ENCODE results near the gene GPI.
"Not testable (repeated sequence)": the region's sequence is repeated elsewhere in the genome, so short reads cannot be mapped to it uniquely, and the experiment has no call there.

GPI gene

GRCh38 chr19:34364830-34365462 is at the start of gene GPI:
Gene GPI, plus strand, starts transcription at chr19:34365196. Its CDS starts 71 bp downstream, at chr19:34365267.
- DNase-seq (ENCODE audit: low spot score) = peak; percentile 90

- no peak for DNase-seq (ENCODE audit: low spot score)
Observed at GRCh38 chr19:34316247-34316646, 48.7 kb upstream of the GPI start.

- peak; percentile 14 for DNase-seq (ENCODE audit: low spot score)
Observed at GRCh38 chr19:34316741-34317301, 48.2 kb upstream of the GPI start.

DNA sequence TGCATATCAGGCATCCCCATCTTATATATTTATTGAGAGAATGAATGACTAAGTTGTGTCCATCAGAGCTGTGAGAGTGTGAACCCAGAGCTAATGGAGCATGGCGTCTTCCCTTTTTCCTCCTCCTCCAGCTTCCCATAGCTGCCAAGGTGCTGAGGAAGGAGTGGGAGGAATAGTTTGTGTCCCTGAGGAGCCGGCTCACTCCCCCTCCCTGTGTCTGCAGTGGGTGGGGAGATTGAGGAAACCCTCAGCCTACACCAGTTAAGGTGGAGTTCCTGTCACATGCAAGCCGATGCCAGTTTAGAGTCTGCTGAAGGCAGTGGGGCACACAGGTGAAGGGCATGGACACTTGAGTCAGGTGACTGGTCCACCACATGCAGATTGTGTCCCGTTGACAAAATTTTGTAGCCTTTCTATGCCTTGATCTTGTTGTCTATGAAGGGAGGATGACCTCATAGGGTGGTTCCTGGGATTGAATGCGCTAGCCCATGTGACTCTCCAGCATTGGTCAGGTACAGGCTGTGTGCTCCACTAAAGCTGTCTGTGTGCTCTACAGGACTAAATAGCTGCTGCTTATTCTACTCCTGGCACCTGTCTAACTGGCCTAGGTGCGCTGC is 47.6 kb upstream of the GPI start:
- DNase-seq (ENCODE audit: low spot score) = peak; percentile 27

- no peak for DNase-seq (ENCODE audit: low spot score)
Observed at GRCh38 chr19:34319230-34319585, 45.8 kb upstream of the GPI start.

DNA sequence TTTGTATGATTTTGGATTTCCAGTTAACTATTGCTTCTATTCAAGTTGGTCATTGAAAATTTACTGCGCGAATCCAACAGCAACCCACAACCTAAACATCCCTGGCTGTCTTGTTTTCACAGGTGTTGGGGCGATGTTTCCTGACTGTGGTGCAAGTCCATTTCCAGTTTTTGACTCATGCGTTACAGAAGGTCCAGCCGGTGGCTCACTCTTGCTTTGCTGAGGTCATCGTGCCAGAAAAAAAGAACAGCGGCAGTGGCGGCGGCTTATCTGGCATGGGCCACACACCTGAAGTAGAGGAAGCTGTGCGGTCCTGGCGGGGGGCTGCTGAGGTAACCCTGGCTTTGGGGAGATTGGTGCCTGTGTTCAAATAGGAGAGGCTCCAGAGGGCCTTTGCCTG is 45.2 kb upstream of the GPI start:
- no peak for DNase-seq (ENCODE audit: low spot score)

DNA sequence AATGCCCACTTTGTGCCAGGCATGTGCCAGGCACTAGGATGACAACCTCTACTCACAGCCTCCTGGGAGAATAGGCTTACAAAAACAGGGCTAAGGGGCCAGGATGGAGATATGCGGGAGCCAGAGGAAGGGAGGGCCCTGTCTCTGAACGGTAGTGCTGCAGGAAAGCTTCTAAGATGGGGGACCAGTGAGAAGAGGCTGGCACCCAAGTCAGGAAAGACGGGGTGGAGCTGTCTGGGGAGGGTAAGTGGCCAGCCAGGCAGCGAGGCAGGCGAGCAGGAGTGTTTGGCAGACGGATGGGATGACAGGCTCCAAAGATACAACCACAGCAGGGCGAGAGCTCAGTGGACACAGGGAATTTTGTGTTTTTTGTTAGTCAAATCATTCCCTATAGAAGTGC is 44.7 kb upstream of the GPI start:
- no peak for DNase-seq (ENCODE audit: low spot score)

- DNase-seq (ENCODE audit: low spot score) = no peak
Observed at GRCh38 chr19:34321735-34322134, 43.3 kb upstream of the GPI start.

- DNase-seq (ENCODE audit: low spot score) = no peak
Observed at GRCh38 chr19:34323433-34324204, 41.4 kb upstream of the GPI start.

GRCh38 chr19:34324320-34324719 is 40.7 kb upstream of the GPI start:
- no peak for DNase-seq (ENCODE audit: low spot score)

DNA sequence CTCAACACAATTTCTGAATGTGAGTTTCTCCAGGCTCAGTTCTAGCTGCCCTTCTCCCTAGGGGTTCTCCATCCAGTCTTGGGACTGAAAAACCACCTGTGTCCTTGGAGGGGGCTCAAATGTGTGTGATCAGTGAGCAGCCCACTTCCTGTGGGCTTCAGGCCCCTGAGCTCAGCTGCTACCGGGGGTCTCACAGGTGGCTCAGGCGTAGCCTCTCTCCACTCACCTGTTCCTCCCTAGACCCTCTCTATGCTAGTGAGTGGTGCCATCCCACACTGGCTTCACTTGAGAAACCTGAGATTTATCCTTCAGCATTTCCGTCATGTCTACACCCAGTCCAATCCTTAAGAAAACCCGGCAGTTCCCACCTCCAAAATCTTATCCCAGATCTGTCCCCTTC is 39.8 kb upstream of the GPI start:
- DNase-seq (ENCODE audit: low spot score) = no peak

DNA sequence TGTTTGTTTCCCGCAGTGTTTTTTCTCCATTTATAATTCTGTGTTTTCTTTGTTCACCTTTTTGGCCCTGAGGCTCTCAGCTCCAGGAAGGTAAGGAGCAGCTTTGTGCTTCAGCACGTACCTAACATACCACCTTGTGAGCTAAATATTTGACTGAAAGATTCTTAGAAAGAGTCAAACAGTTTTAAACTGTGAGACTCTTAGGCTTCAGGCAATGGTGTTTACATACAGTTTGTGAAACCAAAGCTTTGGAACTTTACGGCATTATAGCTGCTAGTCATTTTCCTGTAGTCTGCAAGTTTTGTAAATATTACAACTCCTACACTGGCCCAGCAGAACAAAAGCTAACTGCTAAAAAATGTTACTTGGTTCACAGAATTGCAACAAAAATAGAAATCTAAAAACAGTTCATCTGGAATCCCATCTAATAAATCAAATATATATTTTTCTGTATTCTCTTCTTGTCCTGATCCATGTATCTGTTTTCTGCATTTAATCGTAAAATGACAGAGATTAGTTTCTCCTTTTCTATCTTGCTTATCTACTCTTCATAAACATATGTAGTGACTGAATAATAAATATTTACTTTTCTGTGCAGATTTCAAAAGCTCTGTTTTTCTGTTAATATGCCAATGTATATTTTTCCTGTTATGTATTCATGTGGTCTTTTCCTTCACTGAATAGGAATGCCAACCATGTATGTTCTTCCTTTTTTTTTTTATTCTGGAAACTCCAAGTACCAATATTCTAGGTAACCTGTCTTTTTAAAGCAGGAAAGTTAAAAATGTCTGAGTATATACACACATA is 38.8 kb upstream of the GPI start:
- no peak for DNase-seq (ENCODE audit: low spot score)

DNA sequence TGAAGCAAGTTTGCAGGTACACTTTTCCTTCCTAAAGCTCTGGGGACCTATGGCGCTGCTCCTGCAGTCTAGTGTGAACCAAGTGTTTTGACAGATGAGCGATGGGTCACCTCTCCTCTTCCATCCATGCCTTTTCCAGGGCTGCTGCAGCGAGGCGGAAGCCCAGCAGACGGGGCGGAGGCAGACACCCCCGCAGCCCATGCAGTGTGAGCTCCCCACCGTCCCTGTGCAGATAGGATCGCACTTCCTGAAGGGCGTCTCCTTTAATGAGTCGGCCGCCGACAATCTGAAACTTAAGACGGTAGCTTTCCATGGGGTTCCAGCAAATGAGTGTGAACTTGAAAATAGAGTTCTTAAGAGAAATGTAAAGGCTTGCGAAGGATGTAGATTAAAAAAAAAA is 37.1 kb upstream of the GPI start:
- DNase-seq (ENCODE audit: low spot score) = no peak

DNA sequence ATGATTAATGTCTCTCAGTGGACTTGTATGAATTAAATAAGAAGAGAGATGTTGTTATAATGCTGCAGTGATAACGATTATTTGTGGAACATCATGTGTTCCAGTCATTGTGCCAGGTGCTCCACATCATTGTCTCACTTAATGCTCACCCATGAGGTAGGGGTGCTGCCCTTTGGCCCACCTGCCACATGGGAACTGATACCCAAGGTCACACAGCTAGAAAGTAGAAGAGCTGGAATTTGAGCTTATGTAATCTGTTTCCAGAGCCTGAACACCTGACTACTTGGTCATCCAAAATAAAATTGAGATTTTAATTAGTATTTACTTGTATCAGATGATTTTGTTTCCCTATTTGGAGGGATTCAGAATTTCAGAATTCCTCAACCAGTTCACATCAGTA is 36.0 kb upstream of the GPI start:
- DNase-seq (ENCODE audit: low spot score) = no peak

- no peak for DNase-seq (ENCODE audit: low spot score)
Observed at GRCh38 chr19:34330116-34330515, 34.9 kb upstream of the GPI start.

DNA sequence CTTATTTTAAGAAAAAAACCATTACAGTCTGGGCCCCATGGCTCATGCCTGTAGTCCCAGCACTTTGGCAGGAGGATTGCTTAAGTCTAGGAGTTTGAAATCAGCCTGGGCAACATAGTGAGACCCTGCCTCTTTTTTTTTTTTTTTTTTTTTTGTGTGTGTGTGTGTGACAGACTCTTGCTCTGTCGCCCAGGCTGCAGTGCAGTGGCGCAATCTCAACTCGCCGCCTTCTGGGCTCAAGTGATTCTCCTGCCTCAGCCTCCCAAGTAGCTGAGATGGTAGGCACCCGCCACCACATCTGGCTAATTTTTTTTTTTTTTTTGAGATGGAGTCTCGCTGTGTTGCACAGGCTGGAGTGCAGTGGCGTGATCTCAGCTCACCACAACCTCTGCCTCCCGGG is 34.4 kb upstream of the GPI start:
- DNase-seq (ENCODE audit: low spot score) = not testable (repeated sequence)

GRCh38 chr19:34331596-34331995 is 33.4 kb upstream of the GPI start:
- not testable (repeated sequence) for DNase-seq (ENCODE audit: low spot score)

DNA sequence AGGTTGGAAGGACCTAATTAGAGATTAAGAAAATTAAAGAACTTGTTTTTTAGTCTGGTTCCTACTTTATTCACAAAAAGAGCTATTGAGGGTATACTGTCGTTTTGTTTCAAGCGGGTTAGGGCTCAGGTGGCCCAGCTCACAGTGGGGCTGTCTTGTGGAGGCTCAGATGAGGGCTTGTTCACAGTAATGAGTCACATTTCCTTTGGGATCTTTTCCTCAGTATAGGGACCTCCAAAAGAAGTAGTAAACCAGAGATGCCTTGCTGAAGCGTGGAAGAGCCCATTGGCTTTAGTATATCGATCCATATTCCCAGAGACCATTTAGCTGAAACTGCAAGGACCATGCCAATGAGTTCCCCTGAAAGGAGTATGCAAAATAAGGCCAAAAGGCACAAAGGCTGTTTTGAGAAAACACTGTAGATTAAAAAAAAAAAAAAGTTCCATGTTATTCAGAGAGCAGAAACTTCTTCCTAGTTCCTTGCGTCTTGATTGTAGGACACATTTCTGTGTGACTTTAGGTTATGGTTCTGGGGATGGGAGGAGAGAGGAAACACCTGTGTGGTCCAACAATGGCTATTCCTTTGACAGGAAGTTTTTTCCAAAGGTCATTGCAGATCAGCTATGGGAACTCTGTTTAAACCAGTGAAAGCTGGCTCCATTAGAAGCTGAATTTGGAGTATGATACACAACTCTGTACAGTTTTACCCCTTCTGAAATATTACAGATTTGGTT is 32.8 kb upstream of the GPI start:
- DNase-seq (ENCODE audit: low spot score) = no peak

- DNase-seq (ENCODE audit: low spot score) = no peak
Observed at GRCh38 chr19:34335914-34336313, 29.1 kb upstream of the GPI start.

DNA sequence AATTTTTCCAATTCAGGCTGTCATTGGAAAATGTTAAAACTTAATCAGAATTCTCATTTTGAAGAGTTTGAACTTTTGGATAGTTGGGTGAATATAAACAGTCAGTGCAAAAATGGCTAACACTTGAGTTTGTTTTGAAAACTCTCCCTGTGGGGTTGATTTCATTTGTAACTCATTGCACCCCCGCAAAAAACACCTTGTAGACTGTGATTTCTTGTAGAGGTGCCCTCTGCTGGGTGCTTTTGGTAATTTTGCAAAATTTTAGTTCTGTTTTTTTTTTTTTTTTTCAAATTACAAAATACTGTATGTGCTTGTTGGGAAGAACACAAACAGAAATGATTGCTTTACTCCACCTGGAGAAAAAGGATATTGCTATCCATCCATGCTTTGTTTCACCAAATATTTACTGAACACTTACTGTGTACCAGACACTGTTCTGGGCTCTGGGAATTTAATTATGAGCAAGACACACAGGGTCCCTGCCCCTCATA is 28.2 kb upstream of the GPI start:
- peak; percentile 37 for DNase-seq (ENCODE audit: low spot score)

- no peak for DNase-seq (ENCODE audit: low spot score)
Observed at GRCh38 chr19:34337739-34338138, 27.3 kb upstream of the GPI start.
